Osteoblast (primary cell): ENCODE data around the gene TBKBP1. TPM values are rescaled to one million over a fixed set of nuclear protein-coding genes. Genes with fewer than 3 reads are reported as not detected.

ENCODE experiments used
- DNase-seq: peaks from one replicate; pipeline ENCODE4 v3.0.0; 2011; ENCODE audit warnings: low spot score, mixed read lengths; ENCODE audit not compliant: insufficient read length; ENCODE audit errors: missing footprints
- H2AFZ ChIP-seq: 2 replicates; pipeline ENCODE4 v1.6.0; 2011; ENCODE audit warnings: mild to moderate bottlenecking, low read length
- H3K27ac ChIP-seq: 2 replicates; pipeline ENCODE4 v1.5.1; 2011; ENCODE audit warnings: mild to moderate bottlenecking, low read depth, low read length, moderate library complexity
- H3K27me3 ChIP-seq: 2 replicates; pipeline ENCODE4 v1.6.0; 2012; ENCODE audit warnings: mild to moderate bottlenecking, control low read depth, inconsistent platforms, low read length, moderate library complexity; ENCODE audit not compliant: insufficient read depth
- H3K36me3 ChIP-seq: 2 replicates; pipeline ENCODE4 v1.5.1; 2011; ENCODE audit warnings: mild to moderate bottlenecking, low read length, control low read depth, moderate library complexity; ENCODE audit not compliant: insufficient read depth
- H3K4me1 ChIP-seq: 2 replicates; pipeline ENCODE4 v1.5.1; 2011; ENCODE audit warnings: mild to moderate bottlenecking, low read length, control low read depth, moderate library complexity; ENCODE audit not compliant: insufficient read depth
- H3K4me2 ChIP-seq: 2 replicates; pipeline ENCODE4 v1.6.0; 2011; ENCODE audit warnings: mild to moderate bottlenecking, low read length; ENCODE audit not compliant: insufficient read depth
- H3K4me3 ChIP-seq: fragments of 200-600 bp; sonication (generic); 3 replicates; pipeline ENCODE4 v1.5.1; 2012; ENCODE audit warnings: mild to moderate bottlenecking, low read length, inconsistent platforms; ENCODE audit not compliant: insufficient read depth
- H3K79me2 ChIP-seq: 2 replicates; pipeline ENCODE4 v1.6.0; 2012; ENCODE audit warnings: mild to moderate bottlenecking, low read length, control low read depth, inconsistent platforms; ENCODE audit not compliant: insufficient read depth
- H3K9me3 ChIP-seq: 2 replicates; pipeline ENCODE4 v1.5.1; 2011; ENCODE audit warnings: low read depth, low read length, control low read depth
- H4K20me1 ChIP-seq: 2 replicates; pipeline ENCODE4 v1.6.0; 2012; ENCODE audit warnings: mild to moderate bottlenecking, low read length, control low read depth; ENCODE audit not compliant: insufficient read depth
- CTCF ChIP-seq: IDR thresholded peaks from 2 replicates; pipeline ENCODE4 v1.5.1; 2011; ENCODE audit warnings: mild to moderate bottlenecking, low read depth, low read length, moderate library complexity; ENCODE audit errors: extremely low read depth
- total RNA-seq: library from RNA; depleted of rRNA; stranded (reverse); fragments of >200 nt; gene quantifications from 2 replicates; pipeline ENCODE4 v1.2.3, GENCODE V29; 2012

Gene TBKBP1
- total RNA-seq, 1 donor, result 11.9 TPM

DNA sequence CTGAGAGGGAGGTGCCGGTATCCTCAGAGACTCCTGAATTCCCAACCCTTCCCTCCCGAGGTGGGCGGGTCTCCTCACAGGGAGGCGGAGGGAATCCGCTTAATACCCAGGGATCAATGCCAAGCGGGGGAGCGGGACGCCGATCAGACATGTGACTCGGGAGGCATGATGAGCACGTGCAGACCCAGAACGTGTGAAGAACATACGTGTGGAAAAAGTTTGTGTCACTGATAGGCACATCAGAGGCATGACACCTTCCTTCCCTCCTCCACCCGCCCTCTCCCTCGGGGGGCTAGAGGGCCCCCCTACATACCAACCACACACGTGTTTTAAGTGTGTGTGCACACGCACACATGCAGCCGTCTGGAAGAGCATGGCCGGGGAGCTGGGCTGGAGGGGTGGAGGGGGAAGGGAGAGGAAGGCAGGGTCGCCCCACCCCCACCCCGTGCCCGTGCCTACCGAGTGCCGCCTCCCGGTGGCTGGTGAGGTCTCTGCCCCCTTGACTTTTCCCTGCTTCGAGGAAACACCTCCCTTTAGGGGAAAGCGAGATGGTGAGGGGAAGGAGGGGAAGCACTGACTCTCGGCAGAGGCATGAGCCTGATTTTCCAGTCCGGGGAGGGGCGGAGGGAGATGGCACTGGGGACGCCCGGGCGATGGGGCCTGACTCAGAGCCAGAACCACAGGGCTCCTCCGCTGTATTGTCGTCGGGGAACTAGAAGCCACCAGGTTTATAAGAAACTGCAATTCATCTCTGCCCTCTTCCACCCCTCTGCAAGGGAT is 27.0 kb downstream of the TBKBP1 start:
- Histone ChIP-seq H3K4me3 (no peak overlapping the region), H2AFZ (no peak overlapping the region), H4K20me1 (peaks cover 19% of the 10 kb centered on the region), H3K27me3 (peaks cover 86% of the 10 kb centered on the region), H3K4me2 (peak overlapping the region; percentile 16), H3K4me1 (peaks cover 44% of the 10 kb centered on the region), H3K36me3 (no peaks in the 10 kb centered on the region), H3K9me3 (no peaks in the 10 kb centered on the region), H3K79me2 (no peaks in the 10 kb centered on the region), H3K27ac (no peak overlapping the region)
- no peak for DNase-seq
- no peak for TF ChIP-seq CTCF

GRCh38 chr17:47721725-47722124 is 27.8 kb downstream of the TBKBP1 start:
- Histone ChIP-seq H3K36me3 (no peaks in the 10 kb centered on the region), H3K27me3 (peaks cover 85% of the 10 kb centered on the region)

DNA sequence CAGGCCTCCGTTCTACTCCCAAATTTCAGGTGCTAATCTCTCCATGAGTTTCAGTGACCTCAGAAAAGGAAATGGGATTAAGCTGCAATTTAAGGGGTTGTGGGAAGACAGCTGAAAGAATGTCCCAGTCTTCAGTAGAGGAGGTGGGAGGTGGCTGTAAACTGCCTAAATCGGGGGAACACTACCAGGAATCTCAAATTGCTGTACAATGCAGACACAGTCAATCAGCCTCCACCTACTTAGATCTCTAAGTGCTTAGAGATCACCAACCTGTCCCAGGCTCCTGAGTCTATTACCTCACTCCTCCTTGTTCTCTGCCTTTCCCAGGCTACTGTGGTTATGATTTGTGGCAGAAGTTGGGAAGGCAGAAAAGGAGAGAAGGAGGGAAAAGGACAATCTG is 30.7 kb downstream of the TBKBP1 start:
- Histone ChIP-seq H3K79me2 (no peaks in the 10 kb centered on the region), H3K9me3 (no peaks in the 10 kb centered on the region), H2AFZ (no peak overlapping the region), H3K4me2 (no peak overlapping the region), H4K20me1 (peaks cover 6% of the 10 kb centered on the region), H3K27ac (no peak overlapping the region), H3K27me3 (peaks cover 79% of the 10 kb centered on the region), H3K4me1 (peaks cover 18% of the 10 kb centered on the region), H3K4me3 (no peak overlapping the region), H3K36me3 (no peaks in the 10 kb centered on the region)
- no peak for TF ChIP-seq CTCF
- peak; percentile 56 for DNase-seq

More at GRCh38 chr17:47721725-47722124, 27.8 kb downstream of the TBKBP1 start:
- Histone ChIP-seq H3K4me2 (no peak overlapping the region), H3K4me1 (peaks cover 44% of the 10 kb centered on the region), H3K79me2 (no peaks in the 10 kb centered on the region), H2AFZ (no peak overlapping the region), H3K27ac (no peak overlapping the region), H4K20me1 (peaks cover 19% of the 10 kb centered on the region), H3K9me3 (no peaks in the 10 kb centered on the region), H3K4me3 (no peak overlapping the region)
- no peak for TF ChIP-seq CTCF
- DNase-seq, result no peak

DNA sequence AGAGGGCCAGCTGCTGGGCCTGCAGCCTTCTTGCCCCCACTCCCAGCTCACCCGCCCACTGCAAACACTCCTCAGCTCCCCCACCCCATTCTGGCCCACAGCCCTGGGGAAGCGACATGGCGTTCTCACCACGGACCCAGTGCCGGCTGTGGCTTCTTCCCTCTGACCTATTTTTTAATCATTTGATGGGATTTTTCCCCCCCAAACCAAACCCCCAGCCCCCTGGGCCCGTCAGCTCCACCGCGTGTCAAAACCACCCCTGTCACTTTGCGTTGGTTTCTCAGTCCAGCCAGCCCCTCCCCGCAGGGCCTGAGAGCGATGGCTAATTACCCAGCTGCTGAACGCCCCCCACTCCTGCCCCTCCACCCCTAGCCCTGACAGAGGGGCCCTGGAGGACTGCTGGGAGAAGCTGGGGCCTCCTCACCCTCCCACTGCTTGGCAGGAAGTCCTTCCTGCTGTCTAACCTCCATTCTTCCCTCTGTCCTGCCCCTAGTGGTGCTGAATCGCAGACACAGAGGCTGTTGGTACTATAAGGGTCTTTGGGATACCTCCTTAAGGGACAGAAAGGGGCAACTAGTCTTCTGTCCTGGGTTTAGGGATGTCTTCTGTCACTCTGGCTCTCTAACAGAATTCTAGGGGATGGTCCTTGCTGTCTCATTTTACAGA is 31.6 kb downstream of the TBKBP1 start:
- Histone ChIP-seq H3K4me3 (no peak overlapping the region), H3K9me3 (no peaks in the 10 kb centered on the region), H2AFZ (no peak overlapping the region), H3K4me1 (peaks cover 10% of the 10 kb centered on the region), H4K20me1 (peaks cover 4% of the 10 kb centered on the region), H3K4me2 (no peak overlapping the region), H3K36me3 (no peaks in the 10 kb centered on the region), H3K27ac (no peak overlapping the region), H3K79me2 (no peaks in the 10 kb centered on the region), H3K27me3 (peaks cover 80% of the 10 kb centered on the region)
- TF ChIP-seq CTCF, result peak; percentile 17
- peak; percentile 13 for DNase-seq
